Omental fat pad (tissue), 4 donors: ENCODE results near the gene TMEM119. TPM values are rescaled to one million over a fixed set of nuclear protein-coding genes. Genes with fewer than 3 reads are reported as not detected.
"Not testable (repeated sequence)": the region's sequence is repeated elsewhere in the genome, so short reads cannot be mapped to it uniquely, and the experiment has no call there.

ENCODE experiments used
- ATAC-seq: fragments of 150-250 bp; one replicate; pipeline ENCODE4 v1.9.1; 2016; ENCODE audit warnings: mild to moderate bottlenecking, moderate library complexity; ENCODE audit not compliant: low FRiP score
- DNase-seq: peaks from one replicate; pipeline ENCODE4 v3.0.0-alpha.2; 2019; ENCODE audit warnings: low spot score
- total RNA-seq, 4 donors: library from RNA; depleted of rRNA; stranded (reverse); fragments of >200 nt; gene quantifications; one replicate each; pipeline ENCODE4 v1.1.0, GENCODE V29; 2016
- TF ChIP-seq, protein P1 (sequence below), 3 donors: fragments of 450-650 bp; IDR thresholded peaks; one replicate each; pipeline ENCODE4 v1.5.1; 2016 to 2017; ENCODE audit warnings: antibody characterized with exemption in 3 of 3, mild to moderate bottlenecking in 3 of 3, moderate library complexity in 2 of 3

The TMEM119 gene
- total RNA-seq, 4 donors from 2014 or later, result 3.1 to 28.8 (median 8.8) TPM

DNA sequence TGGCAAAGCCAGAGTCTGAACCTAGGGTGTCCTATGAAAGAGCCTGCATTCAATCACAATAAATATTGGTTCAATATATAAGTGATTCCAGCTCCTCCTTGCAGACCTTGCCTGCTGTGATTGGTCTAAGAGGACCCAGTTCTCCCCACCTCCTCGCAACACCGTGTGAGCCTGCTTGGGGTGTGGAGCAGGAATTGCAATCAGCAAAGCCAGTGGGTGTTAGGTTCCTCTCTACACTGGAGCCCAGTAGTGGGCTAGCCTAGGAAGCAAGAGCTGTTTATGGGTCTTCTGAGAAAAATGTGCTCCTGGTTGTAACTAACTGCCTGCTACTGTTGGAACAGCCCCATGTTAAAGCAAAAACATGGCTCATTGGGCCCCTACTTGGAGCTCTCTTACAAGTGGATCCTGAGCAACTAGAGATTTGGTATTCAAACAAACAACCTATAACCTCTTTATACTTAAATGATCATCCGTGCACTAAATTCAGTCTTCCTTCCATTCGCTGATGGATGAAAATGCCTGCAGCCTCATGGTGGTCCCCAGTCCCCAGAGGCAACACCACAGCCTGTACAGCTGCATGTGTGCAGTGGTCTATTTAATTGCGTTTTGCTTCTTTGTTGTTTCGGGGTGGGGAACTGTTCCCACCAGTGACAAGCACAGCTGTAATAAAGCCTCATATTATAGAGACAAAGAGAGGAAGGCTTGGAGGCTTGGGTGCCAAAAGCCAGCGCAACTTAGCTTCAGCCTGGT, 39.5 kb upstream of the TMEM119 start:
- no peak for ATAC-seq
- TF ChIP-seq, protein P1, sequence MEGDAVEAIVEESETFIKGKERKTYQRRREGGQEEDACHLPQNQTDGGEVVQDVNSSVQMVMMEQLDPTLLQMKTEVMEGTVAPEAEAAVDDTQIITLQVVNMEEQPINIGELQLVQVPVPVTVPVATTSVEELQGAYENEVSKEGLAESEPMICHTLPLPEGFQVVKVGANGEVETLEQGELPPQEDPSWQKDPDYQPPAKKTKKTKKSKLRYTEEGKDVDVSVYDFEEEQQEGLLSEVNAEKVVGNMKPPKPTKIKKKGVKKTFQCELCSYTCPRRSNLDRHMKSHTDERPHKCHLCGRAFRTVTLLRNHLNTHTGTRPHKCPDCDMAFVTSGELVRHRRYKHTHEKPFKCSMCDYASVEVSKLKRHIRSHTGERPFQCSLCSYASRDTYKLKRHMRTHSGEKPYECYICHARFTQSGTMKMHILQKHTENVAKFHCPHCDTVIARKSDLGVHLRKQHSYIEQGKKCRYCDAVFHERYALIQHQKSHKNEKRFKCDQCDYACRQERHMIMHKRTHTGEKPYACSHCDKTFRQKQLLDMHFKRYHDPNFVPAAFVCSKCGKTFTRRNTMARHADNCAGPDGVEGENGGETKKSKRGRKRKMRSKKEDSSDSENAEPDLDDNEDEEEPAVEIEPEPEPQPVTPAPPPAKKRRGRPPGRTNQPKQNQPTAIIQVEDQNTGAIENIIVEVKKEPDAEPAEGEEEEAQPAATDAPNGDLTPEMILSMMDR (IDR thresholded peaks at IDR 0.05), result no peak
- no peak for DNase-seq

DNA sequence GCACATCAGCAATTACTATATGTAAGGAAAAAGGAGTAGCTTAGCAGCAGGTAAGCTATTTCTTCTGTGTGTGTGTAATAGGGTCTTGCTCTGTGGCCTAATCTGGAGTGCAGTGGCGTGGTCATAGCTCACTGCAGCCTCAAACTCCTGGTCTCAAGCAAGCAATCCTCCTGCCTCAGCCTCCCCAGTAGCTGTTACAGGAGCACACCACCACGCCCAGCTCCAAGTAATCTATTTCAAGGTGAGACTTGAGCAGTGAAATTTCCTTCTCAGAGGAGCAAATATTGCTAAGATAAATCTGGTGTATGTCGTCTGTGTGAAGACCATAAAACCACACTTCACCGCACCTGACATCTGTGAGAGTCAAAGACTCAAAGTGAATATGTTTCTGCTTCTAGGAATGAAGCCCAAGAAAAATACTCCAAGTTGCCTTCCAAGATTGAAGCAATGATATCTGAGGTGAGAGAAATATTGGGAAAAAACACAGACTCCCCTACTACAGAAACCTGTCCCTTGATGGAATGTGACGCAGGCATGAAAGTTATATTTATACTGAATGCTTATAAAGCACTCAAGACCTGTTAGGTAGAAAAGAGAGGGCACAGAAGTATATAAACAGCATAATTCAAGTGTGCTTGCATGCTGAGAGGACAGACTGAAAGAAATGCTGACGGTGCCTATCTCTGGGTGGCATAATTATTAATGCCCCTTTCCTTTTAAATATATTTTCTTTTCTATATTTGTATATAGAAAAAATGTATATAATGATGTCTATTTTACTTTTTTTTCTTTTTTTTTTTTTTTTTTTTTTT, 38.3 kb upstream of the TMEM119 start:
- ATAC-seq, result no peak
- no peak for DNase-seq
- TF ChIP-seq, protein P1 (IDR thresholded peaks at IDR 0.05), result no peak

DNA sequence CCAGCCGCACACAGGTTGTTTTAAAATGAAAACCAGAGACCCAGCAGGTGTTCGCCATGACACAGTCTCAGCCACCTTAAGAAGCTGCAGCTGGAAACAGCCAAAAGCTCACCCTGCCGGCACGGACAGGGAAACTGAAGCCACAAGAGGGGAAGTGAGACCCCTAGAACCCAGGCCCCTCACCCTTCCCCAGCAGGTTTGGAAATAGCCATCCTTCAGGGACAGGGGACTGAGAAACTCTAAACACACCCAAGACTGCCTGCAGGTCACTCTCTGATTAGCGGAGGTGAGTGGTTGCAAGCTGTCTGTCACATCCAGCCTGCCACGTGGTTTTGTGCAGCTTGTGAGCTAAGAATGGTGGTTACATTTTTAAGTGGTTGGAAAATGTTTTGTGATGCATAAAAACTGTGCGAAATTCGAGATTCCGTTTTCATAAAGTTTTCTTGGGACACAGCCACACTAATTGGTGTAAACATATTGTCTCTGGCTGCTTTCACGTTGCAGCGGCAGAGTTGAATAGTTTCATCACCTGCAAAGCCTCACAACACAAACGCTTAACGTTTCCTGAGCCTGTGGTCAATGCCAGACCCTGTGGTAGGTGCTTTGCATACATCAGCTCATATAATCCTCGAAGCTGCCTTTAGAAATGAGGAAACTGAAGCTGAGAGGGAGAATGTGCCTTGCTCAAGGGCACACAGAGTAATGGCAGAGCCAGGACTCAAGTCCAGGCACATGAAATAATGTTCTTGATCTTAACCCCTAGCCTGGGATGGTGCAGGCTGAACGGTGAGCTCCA, 37.5 kb upstream of the TMEM119 start:
- no peak for DNase-seq
- ATAC-seq, result no peak
- TF ChIP-seq, protein P1 (IDR thresholded peaks at IDR 0.05), result no peak

DNA sequence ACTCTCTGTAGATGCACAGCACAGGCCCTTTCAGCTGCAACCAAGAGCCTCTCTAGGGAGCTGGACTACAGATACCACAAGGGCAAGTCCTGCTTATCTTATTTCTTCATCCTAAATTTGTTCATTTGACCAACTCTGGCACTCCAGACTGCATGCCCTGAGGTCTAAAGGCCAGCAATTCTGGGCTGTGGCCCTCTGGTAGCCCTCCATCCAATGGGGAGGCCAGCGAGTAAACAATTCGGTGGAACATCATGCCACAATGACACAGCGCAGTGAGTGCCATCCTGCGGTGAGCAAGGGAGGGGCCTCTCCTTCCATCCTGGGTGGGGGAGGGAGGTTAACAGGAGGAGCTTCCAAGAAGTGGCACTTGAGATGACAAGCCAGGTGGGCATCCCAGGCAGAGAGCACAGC, 36.5 kb upstream of the TMEM119 start:
- no peak for ATAC-seq
- DNase-seq, result no peak

DNA sequence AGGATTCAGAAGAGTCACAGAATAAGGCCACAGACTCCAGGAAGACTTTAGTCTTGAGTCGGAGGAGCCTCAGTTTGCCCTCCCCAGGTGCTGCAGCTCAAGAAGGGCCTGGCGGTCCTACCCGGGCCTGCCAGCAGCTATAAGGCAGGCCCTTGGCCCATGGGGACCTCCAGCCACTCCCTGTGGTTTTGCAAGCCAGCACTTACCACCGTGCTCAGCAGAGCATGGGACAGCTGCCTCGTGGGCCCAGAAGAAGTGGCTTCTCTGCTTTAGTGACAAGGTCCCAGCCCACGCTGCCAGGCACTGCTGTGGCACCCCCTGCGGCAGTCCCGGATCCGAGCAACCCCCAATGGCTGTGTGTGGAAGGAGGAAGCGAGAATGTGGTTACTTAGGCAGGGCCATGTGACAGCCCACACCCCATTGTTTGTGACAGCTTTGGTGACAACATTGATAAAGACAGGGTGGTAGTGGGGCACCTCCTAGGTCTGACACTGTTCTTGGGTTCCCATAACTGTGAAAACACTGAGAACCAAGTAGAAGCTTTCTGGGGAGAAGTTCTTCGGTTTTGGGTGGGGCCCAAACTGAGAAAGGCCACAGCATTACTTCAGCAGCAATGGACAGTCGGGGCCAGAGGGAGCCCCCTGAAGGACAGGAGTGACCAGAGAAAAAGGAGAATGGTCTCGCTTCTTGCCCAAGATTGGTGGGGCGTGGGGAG, 35.8 kb upstream of the TMEM119 start, which contains the start of gene SELPLG:
TSS of gene SELPLG (minus strand) at position 361 of the 715 bp plus-strand sequence. CDS start 9,587 bp downstream, outside the sequence.
- no peak for ATAC-seq
- no peak for DNase-seq
- TF ChIP-seq, protein P1 (IDR thresholded peaks at IDR 0.05), result no peak

More for the DNA sequence above, 36.5 kb upstream of the TMEM119 start:
- TF ChIP-seq, protein P1 (IDR thresholded peaks at IDR 0.05), result no peak

DNA sequence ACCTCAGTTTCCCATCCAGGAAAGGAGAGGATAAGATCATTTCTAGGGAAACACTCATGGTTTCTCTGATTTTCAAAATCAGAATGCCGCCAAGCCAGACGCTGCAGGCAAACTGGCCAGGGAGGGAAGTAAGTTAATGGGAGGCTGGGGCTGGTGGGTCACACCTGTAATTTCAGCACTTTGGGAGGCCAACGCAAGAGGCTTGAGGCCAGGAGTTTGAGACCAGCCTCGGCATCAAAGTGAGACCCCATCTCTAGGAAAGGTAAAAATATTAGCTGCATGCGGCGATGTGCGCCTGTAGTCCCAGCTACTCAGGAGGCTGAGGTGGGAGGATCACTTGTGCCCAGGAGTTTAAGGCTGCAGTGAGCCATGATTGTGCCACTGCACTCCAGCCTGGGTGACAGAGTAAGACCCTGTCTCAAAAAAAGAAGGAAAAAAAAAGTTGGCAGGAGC, 35.2 kb upstream of the TMEM119 start:
- ATAC-seq, result no peak
- TF ChIP-seq, protein P1 (IDR thresholded peaks at IDR 0.05), result no peak
- DNase-seq, result no peak

DNA sequence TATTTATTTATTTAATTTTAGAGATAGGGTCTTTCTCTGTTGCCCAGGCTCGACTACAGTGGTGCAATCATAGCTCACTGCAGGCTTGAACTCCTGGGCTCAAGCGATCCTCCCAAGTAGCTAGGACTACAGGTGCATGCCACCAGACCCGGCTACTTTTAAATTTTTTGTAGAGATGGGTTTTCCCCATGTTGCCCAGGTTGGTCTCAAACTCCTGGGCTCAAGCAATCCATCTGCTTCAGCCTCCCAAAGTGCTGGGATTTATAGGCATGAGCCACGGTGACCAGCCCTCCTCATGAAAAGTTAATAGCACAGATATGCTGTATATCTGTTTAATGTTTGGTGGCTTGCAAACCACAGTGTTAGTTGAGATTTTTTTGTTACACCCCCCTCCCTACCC, 33.4 kb upstream of the TMEM119 start:
- DNase-seq, ATAC-seq: not testable (repeated sequence)
